M059J (cell line): ENCODE data around the gene POMGNT2. TPM values are rescaled to one million over a fixed set of nuclear protein-coding genes. Genes with fewer than 3 reads are reported as not detected.

Experiments used
- DNase-seq: peaks from one replicate; pipeline ENCODE4 v3.0.0-alpha.2; 2012; ENCODE audit warnings: low read depth
- total RNA-seq: library from RNA; depleted of rRNA; stranded (reverse); fragments of >200 nt; shearing (Covaris generic); gene quantifications from 2 replicates; pipeline ENCODE4 v1.2.3, GENCODE V29; 2014; rRNA removed

The POMGNT2 gene
- total RNA-seq, 1 experiment from 2014 or later = 24.4 TPM

- no peak for DNase-seq
Observed at GRCh38 chr3:43043793-43044192, 62.1 kb downstream of the POMGNT2 start.

GRCh38 chr3:43043071-43043766 is 62.7 kb downstream of the POMGNT2 start:
- DNase-seq = peak; percentile 2

GRCh38 chr3:43041517-43041916 is 64.4 kb downstream of the POMGNT2 start:
- no peak for DNase-seq

- no peak for DNase-seq
Observed at GRCh38 chr3:43038010-43038409, 67.9 kb downstream of the POMGNT2 start.

- DNase-seq = no peak
Observed at GRCh38 chr3:43036621-43037423, 69.1 kb downstream of the POMGNT2 start.

GRCh38 chr3:43035801-43036365 is 70.0 kb downstream of the POMGNT2 start:
- no peak for DNase-seq

- DNase-seq = no peak
Observed at GRCh38 chr3:43034911-43035310, 71.0 kb downstream of the POMGNT2 start.

GRCh38 chr3:43034200-43034599 is 71.7 kb downstream of the POMGNT2 start:
- no peak for DNase-seq

- DNase-seq = no peak
Observed at GRCh38 chr3:43032646-43033628, 72.9 kb downstream of the POMGNT2 start.

- DNase-seq = no peak
Observed at GRCh38 chr3:43031889-43032545, 73.9 kb downstream of the POMGNT2 start.

GRCh38 chr3:43031485-43031884 is 74.4 kb downstream of the POMGNT2 start:
- no peak for DNase-seq

GRCh38 chr3:43030162-43030935 is 75.5 kb downstream of the POMGNT2 start:
- no peak for DNase-seq

Other genes starting within 250 kb of the POMGNT2 start
- gene CYP8B1, start 230.2 kb downstream of the POMGNT2 start, total RNA-seq = not detected in 2 replicates
- 0.20 and 1.4 TPM in 2 replicates for gene ZNF662, start 199.9 kb downstream of the POMGNT2 start, total RNA-seq
- 2.6 and 3.4 TPM in 2 replicates for gene GASK1A, start 126.8 kb downstream of the POMGNT2 start, total RNA-seq
- 7.5 and 13.6 TPM in 2 replicates for gene SNRK, start 180.5 kb upstream of the POMGNT2 start, total RNA-seq